GM12878 (cell line): ENCODE data around the gene TMEM120B. TPM values are rescaled to one million over a fixed set of nuclear protein-coding genes. Genes with fewer than 3 reads are reported as not detected.
A peak's percentile ranks its signal among the peaks of the same experiment; 100 is the strongest.

Experiments
- ATAC-seq: fragments of 200-7000 bp; cut with Tn5 transposase; 3 replicates; pipeline ENCODE4 v1.9.1; 2020; ENCODE audit warnings: mild to moderate bottlenecking, moderate library complexity
- BruUV-seq: library from RNA; stranded (reverse); fragments of 400-500 nt; replicated peaks from 2 replicates; lab custom pipeline; 2021; lab: Mats Ljungman, UMichigan
- CTCF ChIA-PET: fragments of 300-600 bp; sonication (Branson Sonifier 250); formaldehyde crosslinking; extraction: SDS; loops from one replicate; lab custom pipeline; 2021; ENCODE audit warnings: inconsistent platforms; lab: Yijun Ruan, JAX
- POLR2A ChIA-PET: fragments of 350-600 bp; formaldehyde crosslinking; extraction: SDS; loops from one replicate; lab custom pipeline; 2021; ENCODE audit warnings: inconsistent platforms; lab: Charles Lee
- RAD21 ChIA-PET: fragments of 300-600 bp; sonication (Branson Sonifier 250); formaldehyde crosslinking; loops from one replicate; lab custom pipeline; 2023; ENCODE audit warnings: antibody characterized with exemption; ENCODE audit not compliant: unreplicated experiment; lab: Charles Lee
- SMC1A ChIA-PET: fragments of 300-600 bp; sonication (Branson Sonifier 250); formaldehyde crosslinking; loops from one replicate; lab custom pipeline; 2023; ENCODE audit not compliant: unreplicated experiment, uncharacterized antibody; lab: Charles Lee
- DNase-seq: peaks from one replicate; pipeline ENCODE4 v3.0.0-alpha.2; 2011; ENCODE audit warnings: low read depth, low spot score
- FAIRE-seq: peaks from 3 replicates; lab custom pipeline; 2011; peaks lifted over from hg19 to GRCh38; lab: Jason Lieb, UNC
- H2AFZ ChIP-seq: 2 replicates; pipeline ENCODE4 v1.6.0; 2011; ENCODE audit warnings: low read depth, low read length, control low read depth; ENCODE audit not compliant: control insufficient read depth
- H3K27ac ChIP-seq: 2 replicates; pipeline ENCODE4 v1.5.1; 2011; ENCODE audit warnings: control low read depth; ENCODE audit not compliant: control insufficient read depth, insufficient read depth
- H3K27me3 ChIP-seq, 2 experiments: replicated peaks in 1 of 2; 2 replicates each; pipeline versions ENCODE4 v1.6.0 to v1.6.1; 2011; ENCODE audit warnings: low read length in 1 of 2; ENCODE audit not compliant: control insufficient read depth in 2 of 2, insufficient read depth in 2 of 2
- H3K36me3 ChIP-seq, 2 experiments: 2 replicates each; pipeline ENCODE4 v1.5.1; 2011; ENCODE audit warnings: low read length in 1 of 2; ENCODE audit not compliant: control insufficient read depth in 2 of 2, insufficient read depth in 2 of 2
- H3K4me1 ChIP-seq: 2 replicates; pipeline ENCODE4 v1.6.1; 2011; ENCODE audit warnings: mild to moderate bottlenecking, low read length, moderate library complexity, mixed read lengths; ENCODE audit not compliant: control insufficient read depth, insufficient read depth
- H3K4me2 ChIP-seq: 2 replicates; pipeline ENCODE4 v1.6.0; 2011; ENCODE audit warnings: control low read depth; ENCODE audit not compliant: control insufficient read depth, insufficient read depth
- H3K4me3 ChIP-seq: fragments of 200-600 bp; sonication (generic); 2 replicates; pipeline ENCODE4 v1.5.1; 2016
- H3K79me2 ChIP-seq: 2 replicates; pipeline ENCODE4 v1.6.0; 2011; ENCODE audit warnings: low read length; ENCODE audit not compliant: control insufficient read depth, insufficient read depth
- H3K9ac ChIP-seq: 2 replicates; pipeline ENCODE4 v1.8.0; 2011; ENCODE audit warnings: low read length, control low read depth, mixed read lengths; ENCODE audit not compliant: control insufficient read depth, insufficient read depth
- H3K9me3 ChIP-seq: replicated peaks from 3 replicates; pipeline ENCODE4 v1.5.1; 2011; ENCODE audit warnings: mild to moderate bottlenecking, low read length; ENCODE audit not compliant: control insufficient read depth, insufficient read depth
- H4K20me1 ChIP-seq: 2 replicates; pipeline ENCODE4 v1.6.0; 2011; ENCODE audit not compliant: control insufficient read depth, insufficient read depth
- BHLHE40 ChIP-seq, 2 experiments: fragments of 450-650 bp in 1 of 2; IDR thresholded peaks; 2 replicates each; pipeline ENCODE4 v1.6.1; 2011 to 2017; ENCODE audit warnings: low read depth in 2 of 2, borderline replicate concordance in 1 of 2, improper control_type of control experiment in 1 of 2, low read length in 1 of 2, mild to moderate bottlenecking in 1 of 2
- BMI1 ChIP-seq: fragments of 450-650 bp; IDR thresholded peaks from 2 replicates; pipeline ENCODE4 v1.6.1; 2016; ENCODE audit warnings: mild to moderate bottlenecking, moderate library complexity, borderline replicate concordance
- CHD1 ChIP-seq: IDR thresholded peaks from 2 replicates; pipeline ENCODE4 v1.6.1; 2012; ENCODE audit warnings: low read depth, low read length, improper control_type of control experiment
- CHD4 ChIP-seq: fragments of 200-600 bp; sonication (generic); IDR thresholded peaks from 2 replicates; pipeline ENCODE4 v1.6.1; 2016; ENCODE audit warnings: mild to moderate bottlenecking
- GATAD2B ChIP-seq: fragments of 450-650 bp; conservative IDR thresholded peaks from 2 replicates; pipeline ENCODE4 v1.6.1; 2017; ENCODE audit warnings: low read depth, mild to moderate bottlenecking, moderate library complexity
- IKZF1 ChIP-seq: fragments of 450-650 bp; conservative IDR thresholded peaks from 2 replicates; pipeline ENCODE4 v1.6.1; 2017; ENCODE audit warnings: antibody characterized with exemption, mild to moderate bottlenecking
- JUNB ChIP-seq: IDR thresholded peaks from 2 replicates; pipeline ENCODE4 v1.6.1; 2016; ENCODE audit warnings: antibody characterized with exemption, mild to moderate bottlenecking
- KDM1A ChIP-seq: fragments of 200-600 bp; sonication (generic); IDR thresholded peaks from 2 replicates; pipeline ENCODE4 v1.6.1; 2016; ENCODE audit warnings: borderline replicate concordance
- MTA2 ChIP-seq: fragments of 450-650 bp; IDR thresholded peaks from 2 replicates; pipeline ENCODE4 v1.6.1; 2016; ENCODE audit warnings: low read depth, mild to moderate bottlenecking, moderate library complexity
- NBN ChIP-seq: fragments of 450-650 bp; IDR thresholded peaks from 2 replicates; pipeline ENCODE4 v1.6.1; 2016
- POLR2AphosphoS5 ChIP-seq: IDR thresholded peaks from 2 replicates; pipeline ENCODE4 v1.6.1; 2011; ENCODE audit warnings: mild to moderate bottlenecking, low read length, inconsistent platforms
- RAD51 ChIP-seq: fragments of 450-650 bp; IDR thresholded peaks from 2 replicates; pipeline ENCODE4 v1.6.1; 2016; ENCODE audit warnings: moderate library complexity, mild to moderate bottlenecking, inconsistent platforms
- SMC3 ChIP-seq: IDR thresholded peaks from 2 replicates; pipeline ENCODE4 v1.6.1; 2011; ENCODE audit warnings: low read length, improper control_type of control experiment, borderline replicate concordance
- SPI1 ChIP-seq: IDR thresholded peaks from 2 replicates; pipeline ENCODE4 v1.6.1; 2011; ENCODE audit warnings: low read depth, mild to moderate bottlenecking, low read length, moderate library complexity, borderline replicate concordance; ENCODE audit not compliant: insufficient read depth
- SRF ChIP-seq, 2 experiments: IDR thresholded peaks; 2 replicates each; pipeline ENCODE4 v1.6.1; 2011; ENCODE audit warnings: low read depth in 2 of 2, low read length in 2 of 2, mild to moderate bottlenecking in 1 of 2, moderate library complexity in 1 of 2
- ZBED1 ChIP-seq: IDR thresholded peaks from 2 replicates; pipeline ENCODE4 v1.6.1; 2016; ENCODE audit warnings: borderline replicate concordance
- WGBS: methylation state at CpG from one replicate; pipeline ENCODE4 v1.1.6; 2016; ENCODE audit warnings: low lambda C conversion rate; ENCODE audit not compliant: insufficient replicate concordance, insufficient coverage; ENCODE audit errors: missing lambda C conversion rate; 5-methylcytosine and 5-hydroxymethylcytosine counted together
- in situ Hi-C: fragments of 300-500 bp; cut with MboI; formaldehyde crosslinking; loops from 9 replicates; pipeline ENCODE4 v1.14.3; 2018; ENCODE audit warnings: mixed read lengths
- intact Hi-C: fragments of 100-400 bp; cut with micrococcal nuclease; formaldehyde crosslinking; loops from one replicate; pipeline ENCODE4 v1.14.2; 2022; ENCODE audit not compliant: unreplicated experiment
- polyA plus RNA-seq, 11 experiments: library from polyadenylated mRNA; depleted of rRNA in 4 of 11; unstranded in 6 of 11; stranded (reverse) in 5 of 11; fragments of >200 nt; fragmentation: Nextera tagmentation in 4 of 11; fragmentation: Illumina TruSeq in 1 of 11; extraction: Ambion mirVana in 4 of 11; extraction: Trizol in 1 of 11; gene quantifications; 1 replicate in 1 of 11; 2 replicates in 10 of 11; pipeline versions ENCODE4 v1.2.1 to v1.2.3, GENCODE V29; 2011 to 2016; ENCODE audit warnings: inconsistent platforms in 2 of 11, missing spikeins in 2 of 11, low read depth in 1 of 11
- total RNA-seq, 4 experiments: library from RNA; depleted of rRNA in 3 of 4; stranded (reverse); fragments of >200 nt in 3 of 4; fragmentation: Illumina TruSeq in 1 of 4; extraction: Trizol in 1 of 4; gene quantifications; 2 replicates each; pipeline versions ENCODE4 v1.2.1 to v1.2.3, GENCODE V29; 2013 to 2021
- TF ChIP-seq, protein P1 (sequence below): IDR thresholded peaks from 2 replicates; pipeline ENCODE4 v1.6.1; 2012; ENCODE audit warnings: low read depth, low read length, improper control_type of control experiment
- TF ChIP-seq, protein P2 (sequence below): IDR thresholded peaks from 2 replicates; pipeline ENCODE4 v1.6.1; 2012; ENCODE audit warnings: low read depth, low read length, improper control_type of control experiment
- TF ChIP-seq, protein P3 (sequence below): fragments of 450-650 bp; IDR thresholded peaks from 2 replicates; pipeline ENCODE4 v1.6.1; 2017; ENCODE audit warnings: mild to moderate bottlenecking
- TF ChIP-seq, protein P4 (sequence below): fragments of 450-650 bp; IDR thresholded peaks from 2 replicates; pipeline ENCODE4 v1.6.1; 2016; ENCODE audit warnings: mild to moderate bottlenecking

TMEM120B gene
- total and polyA plus RNA-seq, 10 of the 15 experiments (the other 5 are each of a cell fraction or from before 2014, with no cell fraction given) = 4.0 to 26.2 (median 9.2) TPM

DNA sequence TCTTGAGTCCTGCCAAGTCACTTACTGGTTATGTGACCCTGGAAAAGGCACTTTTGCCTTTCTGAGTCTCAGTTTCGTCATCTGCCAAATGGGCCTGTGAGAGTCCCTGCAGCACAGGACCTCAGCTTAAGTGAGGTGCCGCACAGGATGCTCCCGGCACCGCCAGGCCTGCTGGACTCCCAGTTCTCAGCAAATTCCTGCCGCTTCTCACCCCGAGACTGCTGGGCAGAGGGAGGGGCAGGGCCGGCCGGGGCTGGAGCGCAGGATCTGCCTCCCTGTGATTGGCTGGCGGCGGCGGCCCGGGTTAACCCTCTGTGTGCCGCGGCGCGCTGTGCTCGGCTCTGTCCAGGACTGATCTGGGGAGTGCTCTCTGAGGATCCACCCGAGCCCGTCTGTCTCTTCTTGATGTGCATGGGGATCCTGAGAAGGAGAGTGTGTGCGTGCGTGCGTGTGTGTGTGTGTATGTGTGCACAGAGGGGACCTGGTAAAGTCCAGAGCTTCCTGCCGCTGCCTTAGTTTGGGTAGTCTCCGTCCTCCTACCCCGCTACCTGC lies 99.8 kb downstream of the TMEM120B start:
- no peaks in the 10 kb centered on the region for H3K27me3 ChIP-seq
- ChIA-PET POLR2A (interaction anchor here (1.4 to 2.5 kb wide), 5 partner anchors 10 to 75 kb away, joined by 4 to 48 read pairs (median 5); partner anchors contain the start of gene RHOF), CTCF (interaction anchor here (0.7 to 13.6 kb wide), 20 partner anchors 8 to 179 kb away, joined by 3 to 565 read pairs (median 6); partner anchors contain the start of genes PSMD9 and RHOF), SMC1A (interaction anchor here (0.6 to 12.2 kb wide), 6 partner anchors 10 to 111 kb away, joined by 3 to 226 read pairs (median 6); partner anchors contain the start of gene RHOF), RAD21 (interaction anchor here (0.6 to 13.1 kb wide), 11 partner anchors 10 to 118 kb away, joined by 3 to 395 read pairs (median 4); partner anchors contain the start of genes PSMD9, RHOF and TMEM120B)
- H3K9me3 ChIP-seq = no peaks in the 10 kb centered on the region
- BruUV-seq = no TSS peak
- WGBS = 16% methylated on average over 26 of the region's 26 CpGs
- DNase-seq (no peak), FAIRE-seq (no peak), ATAC-seq (peak; percentile 85)
- in situ Hi-C loops = no loop called here
- peak overlapping the region; percentile 82 for H3K4me3 ChIP-seq
- peak overlapping the region; percentile 46 for H3K4me2 ChIP-seq
- peaks cover 3 to 27% of the 10 kb centered on the region in 2 experiments; a peak in 3 of 4 replicates for H3K36me3 ChIP-seq
- peaks cover 3% of the 10 kb centered on the region; the same call in 1 of the 2 replicates for H4K20me1 ChIP-seq
- H3K9ac ChIP-seq = peak overlapping the region; percentile 7; the same call in 1 of the 2 replicates
- intact Hi-C loops = loop anchor here (1.0 to 2.0 kb wide), 2 partner anchors 18 to 36 kb away; no protein-coding TSS in a partner anchor
- H3K27ac ChIP-seq = no peak overlapping the region
- peaks cover 34% of the 10 kb centered on the region for H3K79me2 ChIP-seq
- peaks cover 9% of the 10 kb centered on the region for H3K4me1 ChIP-seq
- no peak overlapping the region for H2AFZ ChIP-seq
- TF ChIP-seq NBN = 0 out of 2 replicates have a peak, but pooled peaks have one; percentile 47
- TF ChIP-seq, protein P1, sequence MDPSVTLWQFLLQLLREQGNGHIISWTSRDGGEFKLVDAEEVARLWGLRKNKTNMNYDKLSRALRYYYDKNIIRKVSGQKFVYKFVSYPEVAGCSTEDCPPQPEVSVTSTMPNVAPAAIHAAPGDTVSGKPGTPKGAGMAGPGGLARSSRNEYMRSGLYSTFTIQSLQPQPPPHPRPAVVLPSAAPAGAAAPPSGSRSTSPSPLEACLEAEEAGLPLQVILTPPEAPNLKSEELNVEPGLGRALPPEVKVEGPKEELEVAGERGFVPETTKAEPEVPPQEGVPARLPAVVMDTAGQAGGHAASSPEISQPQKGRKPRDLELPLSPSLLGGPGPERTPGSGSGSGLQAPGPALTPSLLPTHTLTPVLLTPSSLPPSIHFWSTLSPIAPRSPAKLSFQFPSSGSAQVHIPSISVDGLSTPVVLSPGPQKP = no peak
- no peak for TF ChIP-seq CHD4
- TF ChIP-seq, protein P2, sequence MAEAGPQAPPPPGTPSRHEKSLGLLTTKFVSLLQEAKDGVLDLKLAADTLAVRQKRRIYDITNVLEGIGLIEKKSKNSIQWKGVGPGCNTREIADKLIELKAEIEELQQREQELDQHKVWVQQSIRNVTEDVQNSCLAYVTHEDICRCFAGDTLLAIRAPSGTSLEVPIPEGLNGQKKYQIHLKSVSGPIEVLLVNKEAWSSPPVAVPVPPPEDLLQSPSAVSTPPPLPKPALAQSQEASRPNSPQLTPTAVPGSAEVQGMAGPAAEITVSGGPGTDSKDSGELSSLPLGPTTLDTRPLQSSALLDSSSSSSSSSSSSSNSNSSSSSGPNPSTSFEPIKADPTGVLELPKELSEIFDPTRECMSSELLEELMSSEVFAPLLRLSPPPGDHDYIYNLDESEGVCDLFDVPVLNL = no peak
- TF ChIP-seq, protein P3, sequence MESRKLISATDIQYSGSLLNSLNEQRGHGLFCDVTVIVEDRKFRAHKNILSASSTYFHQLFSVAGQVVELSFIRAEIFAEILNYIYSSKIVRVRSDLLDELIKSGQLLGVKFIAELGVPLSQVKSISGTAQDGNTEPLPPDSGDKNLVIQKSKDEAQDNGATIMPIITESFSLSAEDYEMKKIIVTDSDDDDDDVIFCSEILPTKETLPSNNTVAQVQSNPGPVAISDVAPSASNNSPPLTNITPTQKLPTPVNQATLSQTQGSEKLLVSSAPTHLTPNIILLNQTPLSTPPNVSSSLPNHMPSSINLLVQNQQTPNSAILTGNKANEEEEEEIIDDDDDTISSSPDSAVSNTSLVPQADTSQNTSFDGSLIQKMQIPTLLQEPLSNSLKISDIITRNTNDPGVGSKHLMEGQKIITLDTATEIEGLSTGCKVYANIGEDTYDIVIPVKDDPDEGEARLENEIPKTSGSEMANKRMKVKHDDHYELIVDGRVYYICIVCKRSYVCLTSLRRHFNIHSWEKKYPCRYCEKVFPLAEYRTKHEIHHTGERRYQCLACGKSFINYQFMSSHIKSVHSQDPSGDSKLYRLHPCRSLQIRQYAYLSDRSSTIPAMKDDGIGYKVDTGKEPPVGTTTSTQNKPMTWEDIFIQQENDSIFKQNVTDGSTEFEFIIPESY = no peak
- TF ChIP-seq ZBED1 = no peak
- no peak for TF ChIP-seq CHD1
- no peak for TF ChIP-seq SPI1
- no peak for TF ChIP-seq JUNB
- no peak for TF ChIP-seq GATAD2B
- TF ChIP-seq, protein P4, sequence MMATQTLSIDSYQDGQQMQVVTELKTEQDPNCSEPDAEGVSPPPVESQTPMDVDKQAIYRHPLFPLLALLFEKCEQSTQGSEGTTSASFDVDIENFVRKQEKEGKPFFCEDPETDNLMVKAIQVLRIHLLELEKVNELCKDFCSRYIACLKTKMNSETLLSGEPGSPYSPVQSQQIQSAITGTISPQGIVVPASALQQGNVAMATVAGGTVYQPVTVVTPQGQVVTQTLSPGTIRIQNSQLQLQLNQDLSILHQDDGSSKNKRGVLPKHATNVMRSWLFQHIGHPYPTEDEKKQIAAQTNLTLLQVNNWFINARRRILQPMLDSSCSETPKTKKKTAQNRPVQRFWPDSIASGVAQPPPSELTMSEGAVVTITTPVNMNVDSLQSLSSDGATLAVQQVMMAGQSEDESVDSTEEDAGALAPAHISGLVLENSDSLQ = peak; percentile 17; the same call in 1 of the 2 replicates
- no peak for TF ChIP-seq SMC3
- TF ChIP-seq SRF (IDR thresholded peaks at IDR 0.05; ENCODE audit: low read depth in 2 of 2, low read length in 2 of 2) = no peak
- TF ChIP-seq RAD51 = no peak
- no peak for TF ChIP-seq BMI1
- no peak for TF ChIP-seq MTA2
- TF ChIP-seq IKZF1 = 0 out of 2 replicates have a peak, but pooled peaks have one; percentile 2
- no peak for TF ChIP-seq BHLHE40 (IDR thresholded peaks at IDR 0.05; ENCODE audit: borderline replicate concordance in 1 of 2, low read depth in 2 of 2, low read length in 1 of 2)
- TF ChIP-seq KDM1A = no peak
- TF ChIP-seq POLR2AphosphoS5 = no peak
